Osteocyte (in vitro differentiated cells): Measurements from ENCODE around the gene CCNI2. TPM values are rescaled to one million over a fixed set of nuclear protein-coding genes. Genes with fewer than 3 reads are reported as not detected.

Experiments
- DNase-seq: peaks from one replicate; pipeline ENCODE4 v3.0.0; 2021; ENCODE audit warnings: mixed read lengths; ENCODE audit not compliant: unreplicated experiment; ENCODE audit errors: extremely low spot score
- H3K27ac Mint-ChIP-seq: one replicate; pipeline ENCODE4 v1.8.0; 2021; ENCODE audit warnings: mild to moderate bottlenecking, mixed read lengths; ENCODE audit not compliant: unreplicated experiment
- H3K27me3 Mint-ChIP-seq: one replicate; pipeline ENCODE4 v1.8.0; 2021; ENCODE audit warnings: mixed read lengths; ENCODE audit not compliant: unreplicated experiment
- H3K36me3 Mint-ChIP-seq: one replicate; pipeline ENCODE4 v1.8.0; 2021; ENCODE audit warnings: mixed read lengths; ENCODE audit not compliant: unreplicated experiment
- H3K4me1 Mint-ChIP-seq: one replicate; pipeline ENCODE4 v1.8.0; 2021; ENCODE audit warnings: mixed read lengths; ENCODE audit not compliant: unreplicated experiment
- H3K4me3 Mint-ChIP-seq: one replicate; pipeline ENCODE4 v1.8.0; 2021; ENCODE audit warnings: mild to moderate bottlenecking, moderate library complexity, mixed read lengths; ENCODE audit not compliant: unreplicated experiment
- H3K9me3 Mint-ChIP-seq: one replicate; pipeline ENCODE4 v1.8.0; 2021; ENCODE audit warnings: mixed read lengths; ENCODE audit not compliant: unreplicated experiment
- CTCF ChIP-seq: fragments of 200-600 bp; sonication (generic); IDR thresholded peaks from 2 replicates; pipeline ENCODE4 v1.5.0; 2021; ENCODE audit warnings: antibody characterized with exemption, mild to moderate bottlenecking, moderate library complexity
- total RNA-seq: library from RNA; stranded (reverse); gene quantifications from 2 replicates; pipeline ENCODE4 v1.2.1, GENCODE V29; 2021

Gene CCNI2
- total RNA-seq, 1 donor from 2014 or later, result not detected

DNA sequence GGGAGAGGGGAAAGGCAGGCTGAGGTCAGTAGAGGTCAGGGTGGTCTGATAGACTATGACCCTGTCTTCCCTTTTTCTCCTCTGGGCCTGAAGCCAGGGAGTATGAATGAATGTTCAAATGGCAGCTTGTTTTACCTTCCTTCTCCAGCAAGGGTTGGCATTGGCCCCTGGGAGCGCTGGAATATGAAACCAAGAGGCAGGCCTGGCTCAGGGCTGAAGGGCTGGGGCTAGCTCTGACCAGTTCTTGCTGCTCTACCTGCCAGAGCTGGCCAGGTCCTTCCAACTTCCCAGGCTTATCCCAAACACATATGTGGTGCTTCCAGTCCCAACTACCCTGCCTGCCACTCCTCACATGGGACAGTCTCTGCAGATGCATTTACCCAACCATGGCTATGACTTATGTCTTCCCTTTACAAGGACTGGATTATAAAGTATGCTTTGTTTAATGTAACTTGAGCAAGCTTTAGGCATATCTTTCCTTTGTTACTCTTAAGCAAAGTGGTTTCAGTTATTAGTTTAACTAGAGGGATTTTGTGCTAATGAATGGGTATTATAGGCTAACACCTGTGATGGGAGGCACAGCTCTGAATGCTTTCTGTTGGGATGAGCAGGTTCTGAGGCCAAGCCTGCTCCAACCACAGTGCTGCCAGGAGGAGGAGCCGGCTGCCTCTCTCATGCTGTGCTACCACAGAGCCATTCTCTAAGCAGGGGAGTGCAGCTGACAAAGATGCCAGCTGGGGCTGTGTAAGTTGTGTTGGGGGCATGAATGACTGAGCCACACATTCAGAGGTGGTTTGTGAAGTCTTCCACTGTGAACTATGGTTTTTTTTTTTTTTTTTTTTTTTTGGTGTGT is 6.1 kb downstream of the CCNI2 start:
- Mint-ChIP-seq H3K4me1 (peaks cover 18% of the 10 kb centered on the region), H3K9me3 (no peaks in the 10 kb centered on the region), H3K36me3 (peaks cover 10% of the 10 kb centered on the region), H3K27ac (no peak overlapping the region), H3K4me3 (no peak overlapping the region), H3K27me3 (peaks cover 4% of the 10 kb centered on the region)
- TF ChIP-seq CTCF, result no peak
- peak; percentile 75 for DNase-seq

GRCh38 chr5:132754111-132754510 is 6.9 kb downstream of the CCNI2 start:
- Mint-ChIP-seq H3K27ac (no peak overlapping the region), H3K36me3 (peaks cover 17% of the 10 kb centered on the region), H3K9me3 (no peaks in the 10 kb centered on the region), H3K4me1 (peaks cover 18% of the 10 kb centered on the region), H3K27me3 (no peaks in the 10 kb centered on the region), H3K4me3 (no peak overlapping the region)
- TF ChIP-seq CTCF, result no peak
- DNase-seq, result no peak

DNA sequence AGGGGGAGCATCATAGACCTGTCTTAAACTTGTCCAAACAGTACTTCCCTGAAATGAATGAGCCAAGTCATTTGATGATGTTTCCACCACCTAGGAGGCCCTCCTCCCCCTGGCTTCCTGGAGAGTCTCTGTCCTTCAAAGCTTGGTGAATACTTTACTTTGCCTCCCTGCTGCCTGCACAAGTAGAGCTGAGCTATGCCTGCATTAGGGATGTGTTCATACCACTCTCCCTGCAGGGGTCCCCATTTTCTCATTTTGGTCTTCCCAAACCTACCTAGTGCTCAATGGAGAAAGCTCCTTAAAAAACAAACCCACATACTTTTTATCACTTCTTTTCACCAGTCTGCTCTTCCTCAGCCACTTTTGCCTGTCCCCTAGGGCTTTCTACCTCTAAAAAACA is 7.7 kb downstream of the CCNI2 start:
- Mint-ChIP-seq H3K27me3 (no peaks in the 10 kb centered on the region), H3K27ac (no peak overlapping the region), H3K4me1 (peaks cover 18% of the 10 kb centered on the region), H3K4me3 (no peak overlapping the region), H3K9me3 (no peaks in the 10 kb centered on the region), H3K36me3 (peaks cover 21% of the 10 kb centered on the region)
- DNase-seq, result peak; percentile 40
- TF ChIP-seq CTCF, result peak; percentile 26

GRCh38 chr5:132756542-132756941 is 9.3 kb downstream of the CCNI2 start:
- no peak for DNase-seq
- Mint-ChIP-seq H3K4me3 (no peak overlapping the region), H3K27me3 (no peaks in the 10 kb centered on the region), H3K4me1 (peaks cover 3% of the 10 kb centered on the region), H3K9me3 (no peaks in the 10 kb centered on the region), H3K36me3 (peaks cover 27% of the 10 kb centered on the region), H3K27ac (no peak overlapping the region)
- TF ChIP-seq CTCF, result no peak

- Mint-ChIP-seq H3K4me1 (no peaks in the 10 kb centered on the region), H3K36me3 (peaks cover 36% of the 10 kb centered on the region), H3K4me3 (no peak overlapping the region), H3K27me3 (no peaks in the 10 kb centered on the region), H3K27ac (no peak overlapping the region), H3K9me3 (no peaks in the 10 kb centered on the region)
- no peak for TF ChIP-seq CTCF
- peak; percentile 66 for DNase-seq
Measured at GRCh38 chr5:132758451-132758850, 11.2 kb downstream of the CCNI2 start.
